ENCODE measurements around the gene JCAD.

DNA sequence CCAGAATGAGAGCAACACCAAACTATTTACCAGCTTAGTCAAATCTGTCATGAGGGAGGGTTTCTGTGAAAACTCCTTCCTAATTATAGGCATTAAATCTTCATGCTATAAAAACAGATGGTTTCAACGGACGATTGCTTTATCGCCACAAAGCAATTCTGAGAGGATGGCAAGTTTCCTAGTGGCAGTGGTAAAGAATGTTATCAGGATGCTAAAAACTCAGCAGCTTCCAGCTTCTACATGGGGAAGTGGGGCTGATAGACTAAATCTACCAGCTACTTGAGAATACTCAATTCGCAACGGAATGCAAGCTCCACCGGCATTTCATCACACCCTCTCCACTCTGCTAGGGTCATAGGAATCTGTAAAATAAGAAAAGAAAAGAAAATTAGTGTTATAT, 41.8 kb downstream of the JCAD start:
- TF ChIP-seq EP300 (IDR thresholded peaks at IDR 0.05; ENCODE audit: borderline replicate concordance in 1 of 2, low read depth in 1 of 2, low read length in 1 of 2) (no peak), POLR2AphosphoS5 (IDR thresholded peaks at IDR 0.05; ENCODE audit: low read depth, low read length) (no peak), TAF1 (IDR thresholded peaks at IDR 0.05; ENCODE audit: borderline replicate concordance, low read depth, low read length) (no peak), RFX5 (IDR thresholded peaks at IDR 0.05; ENCODE audit: low read length) (no peak), EZH2phosphoT487 (IDR thresholded peaks at IDR 0.05; ENCODE audit: borderline replicate concordance, low read depth) (no peak), SMC3 (IDR thresholded peaks at IDR 0.05; ENCODE audit: low read depth, low read length) (no peak), PBX3 (IDR thresholded peaks at IDR 0.05) (no peak), FOXJ3 (CRISPR knock-in tag; IDR thresholded peaks at IDR 0.05) (no peak), TEAD4 (IDR thresholded peaks at IDR 0.05; ENCODE audit: borderline replicate concordance, insufficient read depth) (no peak), ELF1 (IDR thresholded peaks at IDR 0.05) (no peak), NRF1 (IDR thresholded peaks at IDR 0.05; ENCODE audit: low read depth, low read length) (no peak), CHD2 (IDR thresholded peaks at IDR 0.05; ENCODE audit: low read length, partially characterized antibody) (no peak)
- TF ChIP-seq, protein P1, sequence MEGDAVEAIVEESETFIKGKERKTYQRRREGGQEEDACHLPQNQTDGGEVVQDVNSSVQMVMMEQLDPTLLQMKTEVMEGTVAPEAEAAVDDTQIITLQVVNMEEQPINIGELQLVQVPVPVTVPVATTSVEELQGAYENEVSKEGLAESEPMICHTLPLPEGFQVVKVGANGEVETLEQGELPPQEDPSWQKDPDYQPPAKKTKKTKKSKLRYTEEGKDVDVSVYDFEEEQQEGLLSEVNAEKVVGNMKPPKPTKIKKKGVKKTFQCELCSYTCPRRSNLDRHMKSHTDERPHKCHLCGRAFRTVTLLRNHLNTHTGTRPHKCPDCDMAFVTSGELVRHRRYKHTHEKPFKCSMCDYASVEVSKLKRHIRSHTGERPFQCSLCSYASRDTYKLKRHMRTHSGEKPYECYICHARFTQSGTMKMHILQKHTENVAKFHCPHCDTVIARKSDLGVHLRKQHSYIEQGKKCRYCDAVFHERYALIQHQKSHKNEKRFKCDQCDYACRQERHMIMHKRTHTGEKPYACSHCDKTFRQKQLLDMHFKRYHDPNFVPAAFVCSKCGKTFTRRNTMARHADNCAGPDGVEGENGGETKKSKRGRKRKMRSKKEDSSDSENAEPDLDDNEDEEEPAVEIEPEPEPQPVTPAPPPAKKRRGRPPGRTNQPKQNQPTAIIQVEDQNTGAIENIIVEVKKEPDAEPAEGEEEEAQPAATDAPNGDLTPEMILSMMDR (IDR thresholded peaks at IDR 0.05) = no peak
- TF ChIP-seq, protein P2, sequence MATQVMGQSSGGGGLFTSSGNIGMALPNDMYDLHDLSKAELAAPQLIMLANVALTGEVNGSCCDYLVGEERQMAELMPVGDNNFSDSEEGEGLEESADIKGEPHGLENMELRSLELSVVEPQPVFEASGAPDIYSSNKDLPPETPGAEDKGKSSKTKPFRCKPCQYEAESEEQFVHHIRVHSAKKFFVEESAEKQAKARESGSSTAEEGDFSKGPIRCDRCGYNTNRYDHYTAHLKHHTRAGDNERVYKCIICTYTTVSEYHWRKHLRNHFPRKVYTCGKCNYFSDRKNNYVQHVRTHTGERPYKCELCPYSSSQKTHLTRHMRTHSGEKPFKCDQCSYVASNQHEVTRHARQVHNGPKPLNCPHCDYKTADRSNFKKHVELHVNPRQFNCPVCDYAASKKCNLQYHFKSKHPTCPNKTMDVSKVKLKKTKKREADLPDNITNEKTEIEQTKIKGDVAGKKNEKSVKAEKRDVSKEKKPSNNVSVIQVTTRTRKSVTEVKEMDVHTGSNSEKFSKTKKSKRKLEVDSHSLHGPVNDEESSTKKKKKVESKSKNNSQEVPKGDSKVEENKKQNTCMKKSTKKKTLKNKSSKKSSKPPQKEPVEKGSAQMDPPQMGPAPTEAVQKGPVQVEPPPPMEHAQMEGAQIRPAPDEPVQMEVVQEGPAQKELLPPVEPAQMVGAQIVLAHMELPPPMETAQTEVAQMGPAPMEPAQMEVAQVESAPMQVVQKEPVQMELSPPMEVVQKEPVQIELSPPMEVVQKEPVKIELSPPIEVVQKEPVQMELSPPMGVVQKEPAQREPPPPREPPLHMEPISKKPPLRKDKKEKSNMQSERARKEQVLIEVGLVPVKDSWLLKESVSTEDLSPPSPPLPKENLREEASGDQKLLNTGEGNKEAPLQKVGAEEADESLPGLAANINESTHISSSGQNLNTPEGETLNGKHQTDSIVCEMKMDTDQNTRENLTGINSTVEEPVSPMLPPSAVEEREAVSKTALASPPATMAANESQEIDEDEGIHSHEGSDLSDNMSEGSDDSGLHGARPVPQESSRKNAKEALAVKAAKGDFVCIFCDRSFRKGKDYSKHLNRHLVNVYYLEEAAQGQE (IDR thresholded peaks at IDR 0.05; ENCODE audit: low read depth, low read length) = no peak
